ENCODE measurements around the gene UBE3D. TPM values are rescaled to one million over a fixed set of nuclear protein-coding genes. Genes with fewer than 3 reads are reported as not detected.
A peak's percentile ranks its signal among the peaks of the same experiment; 100 is the strongest.

The UBE3D gene, protein sequence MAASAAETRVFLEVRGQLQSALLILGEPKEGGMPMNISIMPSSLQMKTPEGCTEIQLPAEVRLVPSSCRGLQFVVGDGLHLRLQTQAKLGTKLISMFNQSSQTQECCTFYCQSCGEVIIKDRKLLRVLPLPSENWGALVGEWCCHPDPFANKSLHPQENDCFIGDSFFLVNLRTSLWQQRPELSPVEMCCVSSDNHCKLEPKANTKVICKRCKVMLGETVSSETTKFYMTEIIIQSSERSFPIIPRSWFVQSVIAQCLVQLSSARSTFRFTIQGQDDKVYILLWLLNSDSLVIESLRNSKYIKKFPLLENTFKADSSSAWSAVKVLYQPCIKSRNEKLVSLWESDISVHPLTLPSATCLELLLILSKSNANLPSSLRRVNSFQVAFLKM
- 10 to 100 TPM; 13.9 to 16.4 TPM for total RNA-seq
- 2.4 TPM for polyA plus RNA-seq (ENCODE audit: insufficient read depth, low read depth, low replicate concordance)
- long read RNA-seq, donor 1, partial matches to known transcripts = 0 of 1 reads
- long read RNA-seq, donor 1, other reads (novel, unspliced or antisense) = 0 of 1 reads
- long read RNA-seq, donor 2, partial matches to known transcripts = 0 of 1 reads
- long read RNA-seq, donor 2, other reads (novel, unspliced or antisense) = 0 of 1 reads

DNA sequence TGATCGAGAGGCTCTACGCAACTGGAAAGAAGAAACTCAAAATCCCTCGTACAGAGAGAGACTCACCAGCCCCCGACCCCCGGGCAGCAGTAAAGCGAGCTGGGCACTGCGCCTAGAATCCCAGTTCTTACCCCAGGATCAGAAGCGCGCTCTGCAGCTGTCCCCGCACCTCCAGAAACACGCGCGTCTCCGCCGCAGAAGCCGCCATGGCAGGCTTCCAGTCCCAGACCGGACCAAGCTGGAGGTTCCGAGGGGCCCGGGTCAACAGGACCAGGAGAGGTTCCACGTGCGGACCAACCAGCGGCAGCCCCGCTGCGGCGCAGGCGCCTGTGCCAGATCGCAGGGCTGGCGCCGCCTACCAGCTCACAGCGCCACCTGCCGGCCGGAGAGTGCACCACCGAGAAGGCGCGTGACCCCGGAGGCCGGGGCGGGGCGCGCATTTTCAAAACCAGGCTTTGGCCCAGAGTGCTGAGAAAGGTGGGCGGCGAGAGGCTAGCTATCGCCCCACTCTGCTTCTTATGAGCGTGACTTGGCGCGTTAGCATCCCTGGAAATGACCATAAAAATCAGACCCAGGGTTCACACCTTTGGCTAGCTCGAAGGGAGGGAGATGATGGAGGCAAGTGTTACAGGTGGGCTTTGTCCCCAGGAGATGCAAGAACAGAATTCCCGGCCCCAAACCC, at the start of gene UBE3D:
TSS of gene UBE3D (minus strand) at position 331 of the 682 bp plus-strand sequence. CDS start at position 208, 123 bp downstream.
- 1 to 6% methylated on average over 14 to 46 of the region's 48 CpGs for WGBS, 2 donors
- intact Hi-C loops (cut with DNase I; ENCODE audit: low total_unique reads) = loop anchor here (10.0 kb wide), 1 partner anchor 129 kb away; the partner anchor contains the start of genes PGM3 and RWDD2A
- no peak for TF ChIP-seq POLR2A (IDR thresholded peaks at IDR 0.05)
- peak; percentile 98 to 99 (median 99) for TF ChIP-seq CTCF (IDR thresholded peaks at IDR 0.05)
- Histone ChIP-seq H3K27me3 (no peaks in the 10 kb centered on the region), H3K36me3 (ENCODE audit: low read depth, missing control alignments) (no peaks in the 10 kb centered on the region), H3K4me1 (peaks cover 9% of the 10 kb centered on the region), H3K9me3 (no peaks in the 10 kb centered on the region), H3K4me3 (peak within 1 kb of the TSS; percentile 62 to 63), H3K27ac (peak within 1 kb of the TSS; percentile 1 to 60)
- peak; percentile 95 for DNase-seq

DNA sequence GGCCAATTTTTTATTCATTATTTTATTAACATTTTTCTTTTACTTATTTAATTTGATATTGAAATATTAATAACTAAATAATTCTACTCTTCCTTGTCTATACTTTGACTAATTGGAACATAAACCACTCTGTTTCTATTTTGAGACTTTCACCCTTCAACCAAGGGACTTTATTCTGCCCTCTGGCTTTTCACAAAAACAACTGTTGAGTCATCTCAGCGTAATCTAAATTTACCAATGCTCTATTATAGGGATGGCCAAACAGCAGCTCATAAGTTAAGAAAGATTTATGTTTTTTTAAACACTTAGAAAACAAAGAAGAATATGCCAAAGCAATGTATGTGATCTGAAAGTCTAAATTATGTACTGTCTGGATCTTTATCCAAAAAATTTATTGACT, 48.5 kb upstream of the UBE3D start:
- WGBS, 2 donors = 84 to 87% methylated on average over 1 of the region's 1 CpG
- Histone ChIP-seq H3K36me3 (ENCODE audit: low read depth, missing control alignments) (no peaks in the 10 kb centered on the region), H3K9me3 (no peaks in the 10 kb centered on the region), H3K27ac (no peak overlapping the region), H3K4me1 (no peaks in the 10 kb centered on the region), H3K4me3 (no peak overlapping the region), H3K27me3 (no peaks in the 10 kb centered on the region)
- intact Hi-C loops (cut with DNase I; ENCODE audit: low total_unique reads) = no loop called here
- TF ChIP-seq CTCF (IDR thresholded peaks at IDR 0.05) (no peak), POLR2A (IDR thresholded peaks at IDR 0.05) (no peak)
- DNase-seq = no peak

GRCh38 chr6:83113258-83113657, 47.6 kb upstream of the UBE3D start:
- DNase-seq = no peak
- intact Hi-C loops (cut with DNase I; ENCODE audit: low total_unique reads) = no loop called here
- TF ChIP-seq POLR2A (IDR thresholded peaks at IDR 0.05) = no peak
- no peak for TF ChIP-seq CTCF (IDR thresholded peaks at IDR 0.05)
- H3K9me3 ChIP-seq = no peaks in the 10 kb centered on the region
- H3K27ac ChIP-seq = no peak overlapping the region
- no peak overlapping the region for H3K4me3 ChIP-seq
- no peaks in the 10 kb centered on the region for H3K27me3 ChIP-seq
- H3K4me1 ChIP-seq = no peaks in the 10 kb centered on the region
- H3K36me3 ChIP-seq (ENCODE audit: low read depth, missing control alignments) = no peaks in the 10 kb centered on the region
- WGBS, 2 donors = 62 to 70% methylated on average over 4 of the region's 4 CpGs

- Histone ChIP-seq H3K27ac (no peak overlapping the region), H3K4me1 (no peaks in the 10 kb centered on the region), H3K27me3 (no peaks in the 10 kb centered on the region), H3K36me3 (ENCODE audit: low read depth, missing control alignments) (no peaks in the 10 kb centered on the region), H3K9me3 (no peaks in the 10 kb centered on the region), H3K4me3 (no peak overlapping the region)
- intact Hi-C loops (cut with DNase I; ENCODE audit: low total_unique reads) = no loop called here
- WGBS, 2 donors = 95 to 100% methylated on average over 1 of the region's 1 CpG
- no peak for DNase-seq
- TF ChIP-seq POLR2A (IDR thresholded peaks at IDR 0.05) = no peak
- no peak for TF ChIP-seq CTCF (IDR thresholded peaks at IDR 0.05)
Observed at GRCh38 chr6:83108378-83108777, 42.7 kb upstream of the UBE3D start.

All from testis (tissue), 5 donors.